ENCODE data around the gene KRTAP4-9. TPM values are rescaled to one million over a fixed set of nuclear protein-coding genes. Genes with fewer than 3 reads are reported as not detected.

KRTAP4-9 gene
- total and polyA plus RNA-seq, 8 donors: not detected

- no peak for DNase-seq
- intact Hi-C loops (cut with DNase I; ENCODE audit: low total_unique reads): no loop called here
- H3K27ac ChIP-seq: no peak within 1 kb of the TSS
- WGBS, 5 donors: 70 to 87% (median 81%) methylated on average over 4 to 6 of the region's 6 CpGs
- H3K9me3 ChIP-seq: peaks cover 0 to 41% (median 31%) of the 10 kb centered on the region in 4 donors
- no peak for TF ChIP-seq POLR2AphosphoS5 (IDR thresholded peaks at IDR 0.05)
- TF ChIP-seq POLR2A (IDR thresholded peaks at IDR 0.05): no peak
- TF ChIP-seq CTCF (IDR thresholded peaks at IDR 0.05): no peak
- TF ChIP-seq EP300 (IDR thresholded peaks at IDR 0.05): no peak
- H3K27me3 ChIP-seq: no peaks in the 10 kb centered on the region
- H3K36me3 ChIP-seq: no peaks in the 10 kb centered on the region
- H3K4me3 ChIP-seq: no peak within 1 kb of the TSS
- H3K4me1 ChIP-seq: no peaks in the 10 kb centered on the region
These were observed 35.4 kb downstream of the KRTAP4-9 start, which contains the start of gene KRTAP4-6 for GRCh38 chr17:41140360-41141131. TSS of gene KRTAP4-6 (minus strand) at chr17:41140544. CDS start at chr17:41140487, 57 bp downstream.

- Histone ChIP-seq H3K9me3 (peaks cover 0 to 41% (median 31%) of the 10 kb centered on the region in 4 donors), H3K27ac (no peak overlapping the region), H3K36me3 (no peaks in the 10 kb centered on the region), H3K27me3 (no peaks in the 10 kb centered on the region), H3K4me3 (no peak overlapping the region), H3K4me1 (no peaks in the 10 kb centered on the region)
- no peak for DNase-seq
- intact Hi-C loops (cut with DNase I; ENCODE audit: low total_unique reads): no loop called here
- TF ChIP-seq CTCF (IDR thresholded peaks at IDR 0.05) (no peak), EP300 (IDR thresholded peaks at IDR 0.05) (no peak), POLR2AphosphoS5 (IDR thresholded peaks at IDR 0.05) (no peak), POLR2A (IDR thresholded peaks at IDR 0.05) (no peak)
These were observed 36.2 kb downstream of the KRTAP4-9 start for GRCh38 chr17:41141361-41141760.

GRCh38 chr17:41144846-41145245 is 39.7 kb downstream of the KRTAP4-9 start:
- no peak for DNase-seq
- intact Hi-C loops (cut with DNase I; ENCODE audit: low total_unique reads): no loop called here
- TF ChIP-seq EP300 (IDR thresholded peaks at IDR 0.05) (no peak), CTCF (IDR thresholded peaks at IDR 0.05) (no peak), POLR2AphosphoS5 (IDR thresholded peaks at IDR 0.05) (no peak), POLR2A (IDR thresholded peaks at IDR 0.05) (no peak)

GRCh38 chr17:41145261-41145660 is 40.1 kb downstream of the KRTAP4-9 start:
- no peak for TF ChIP-seq EP300 (IDR thresholded peaks at IDR 0.05)
- TF ChIP-seq POLR2A (IDR thresholded peaks at IDR 0.05): no peak
- no peak for TF ChIP-seq CTCF (IDR thresholded peaks at IDR 0.05)
- Histone ChIP-seq H3K4me1 (no peaks in the 10 kb centered on the region), H3K36me3 (no peaks in the 10 kb centered on the region), H3K4me3 (no peak overlapping the region), H3K27me3 (peaks cover 0 to 13% (median 0%) of the 10 kb centered on the region in 3 donors), H3K27ac (no peak overlapping the region), H3K9me3 (peaks cover 0 to 32% (median 23%) of the 10 kb centered on the region in 4 donors)
- WGBS, 5 donors: 84 to 91% (median 88%) methylated on average over 2 of the region's 2 CpGs
- no peak for DNase-seq
- intact Hi-C loops (cut with DNase I; ENCODE audit: low total_unique reads): no loop called here

More at GRCh38 chr17:41144846-41145245, 39.7 kb downstream of the KRTAP4-9 start:
- Histone ChIP-seq H3K4me3 (no peak overlapping the region), H3K27me3 (peaks cover 0 to 13% (median 0%) of the 10 kb centered on the region in 3 donors), H3K4me1 (no peaks in the 10 kb centered on the region), H3K36me3 (no peaks in the 10 kb centered on the region), H3K27ac (no peak overlapping the region), H3K9me3 (peaks cover 0 to 36% (median 28%) of the 10 kb centered on the region in 4 donors)
- WGBS, 5 donors: 67 to 84% (median 79%) methylated on average over 1 of the region's 1 CpG
